ENCODE data around the gene ACKR4.

ACKR4 gene

GRCh38 chr3:132615881-132616280 lies 18.8 kb downstream of the ACKR4 start:
- H3K27me3 Mint-ChIP-seq (ENCODE audit: low read depth), result no peaks in the 10 kb centered on the region
- TF ChIP-seq CTCF (IDR thresholded peaks at IDR 0.05; ENCODE audit: unreplicated experiment in 3 of 3), result no peak
- no peak overlapping the region for H3K27ac Mint-ChIP-seq
- H3K36me3 Mint-ChIP-seq (ENCODE audit: low read depth), result peaks cover 52% of the 10 kb centered on the region
- no peak overlapping the region for H3K4me3 Mint-ChIP-seq
- no peaks in the 10 kb centered on the region for H3K4me1 Mint-ChIP-seq
- peaks cover 14% of the 10 kb centered on the region for H3K9me3 Mint-ChIP-seq

GRCh38 chr3:132616780-132617179 lies 19.7 kb downstream of the ACKR4 start:
- TF ChIP-seq CTCF (IDR thresholded peaks at IDR 0.05; ENCODE audit: unreplicated experiment in 3 of 3), result no peak
- Mint-ChIP-seq H3K27ac (no peak overlapping the region), H3K9me3 (peaks cover 8% of the 10 kb centered on the region), H3K4me1 (no peaks in the 10 kb centered on the region), H3K4me3 (no peak overlapping the region), H3K36me3 (ENCODE audit: low read depth) (peaks cover 53% of the 10 kb centered on the region), H3K27me3 (ENCODE audit: low read depth) (no peaks in the 10 kb centered on the region)

GRCh38 chr3:132622148-132622547 lies 25.1 kb downstream of the ACKR4 start:
- Mint-ChIP-seq H3K27ac (no peak overlapping the region), H3K9me3 (no peaks in the 10 kb centered on the region), H3K36me3 (ENCODE audit: low read depth) (peaks cover 40% of the 10 kb centered on the region), H3K4me3 (no peak overlapping the region), H3K27me3 (ENCODE audit: low read depth) (no peaks in the 10 kb centered on the region), H3K4me1 (no peaks in the 10 kb centered on the region)
- no peak for TF ChIP-seq CTCF (IDR thresholded peaks at IDR 0.05; ENCODE audit: unreplicated experiment in 3 of 3)

- H3K36me3 Mint-ChIP-seq (ENCODE audit: low read depth), result peaks cover 34% of the 10 kb centered on the region
- no peaks in the 10 kb centered on the region for H3K27me3 Mint-ChIP-seq (ENCODE audit: low read depth)
- no peak overlapping the region for H3K4me3 Mint-ChIP-seq
- no peaks in the 10 kb centered on the region for H3K4me1 Mint-ChIP-seq
- no peaks in the 10 kb centered on the region for H3K9me3 Mint-ChIP-seq
- TF ChIP-seq CTCF (IDR thresholded peaks at IDR 0.05; ENCODE audit: unreplicated experiment in 3 of 3), result no peak
- no peak overlapping the region for H3K27ac Mint-ChIP-seq
Measured at GRCh38 chr3:132622761-132623160, 25.7 kb downstream of the ACKR4 start.

GRCh38 chr3:132623646-132624045 lies 26.6 kb downstream of the ACKR4 start:
- Mint-ChIP-seq H3K9me3 (no peaks in the 10 kb centered on the region), H3K4me3 (no peak overlapping the region), H3K27ac (no peak overlapping the region)

More at GRCh38 chr3:132623646-132624045, 26.6 kb downstream of the ACKR4 start:
- Mint-ChIP-seq H3K36me3 (ENCODE audit: low read depth) (peaks cover 32% of the 10 kb centered on the region), H3K27me3 (ENCODE audit: low read depth) (no peaks in the 10 kb centered on the region), H3K4me1 (no peaks in the 10 kb centered on the region)
- no peak for TF ChIP-seq CTCF (IDR thresholded peaks at IDR 0.05; ENCODE audit: unreplicated experiment in 3 of 3)

Data from nephron (organoid).